NCI-H146 treated with DMSO at 0.1 percent for 48 hours (cell line): ENCODE results near the gene DNAJC1.
A peak's percentile ranks its signal among the peaks of the same experiment; 100 is the strongest.

ENCODE experiments used
- DNase-seq: peaks from one replicate; lab custom pipeline; 2025; ENCODE audit not compliant: unreplicated experiment; lab: John Stamatoyannopoulos, UW

DNAJC1 gene

DNA sequence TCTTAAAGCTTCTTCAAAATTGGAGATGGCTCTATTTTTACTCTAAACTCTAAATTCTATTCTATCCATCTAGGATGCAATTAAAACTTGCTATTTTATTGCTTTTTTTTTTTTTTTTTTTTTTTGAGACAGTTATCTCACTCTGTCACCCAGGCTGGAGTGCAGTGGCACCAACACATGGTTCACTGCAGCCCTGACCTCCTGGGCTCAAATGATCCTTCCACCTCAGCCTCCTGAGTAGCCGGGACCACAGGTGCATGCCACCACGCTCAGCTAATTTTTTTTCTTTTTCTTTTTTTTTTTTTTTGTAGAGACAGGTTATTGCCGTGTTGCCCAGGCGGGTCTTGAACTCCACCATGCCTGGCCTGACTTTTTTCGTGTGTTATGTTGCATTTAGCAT lies 41.2 kb downstream of the DNAJC1 start:
- DNase-seq = no peak

DNA sequence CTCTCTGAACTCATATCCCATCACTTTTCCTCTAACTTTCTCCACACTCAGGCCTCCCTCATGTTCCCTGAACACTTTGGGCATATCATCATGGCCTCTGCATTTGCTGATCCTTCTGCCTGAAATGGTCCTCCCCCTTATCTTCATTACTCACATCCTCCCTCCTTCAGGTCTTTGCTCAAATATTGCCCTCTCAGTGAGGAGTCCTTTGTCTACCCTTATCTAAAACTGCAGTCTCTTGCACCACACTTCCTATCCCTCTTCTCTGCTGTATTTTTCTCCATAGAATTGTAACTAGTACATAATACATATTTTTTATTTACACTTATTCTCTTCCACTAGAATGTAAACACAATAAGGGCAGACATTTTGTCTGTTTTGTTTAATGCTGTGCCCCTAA lies 41.7 kb downstream of the DNAJC1 start:
- DNase-seq = no peak

- DNase-seq = no peak
Observed at GRCh38 chr10:21959998-21960397, 43.5 kb downstream of the DNAJC1 start.

DNA sequence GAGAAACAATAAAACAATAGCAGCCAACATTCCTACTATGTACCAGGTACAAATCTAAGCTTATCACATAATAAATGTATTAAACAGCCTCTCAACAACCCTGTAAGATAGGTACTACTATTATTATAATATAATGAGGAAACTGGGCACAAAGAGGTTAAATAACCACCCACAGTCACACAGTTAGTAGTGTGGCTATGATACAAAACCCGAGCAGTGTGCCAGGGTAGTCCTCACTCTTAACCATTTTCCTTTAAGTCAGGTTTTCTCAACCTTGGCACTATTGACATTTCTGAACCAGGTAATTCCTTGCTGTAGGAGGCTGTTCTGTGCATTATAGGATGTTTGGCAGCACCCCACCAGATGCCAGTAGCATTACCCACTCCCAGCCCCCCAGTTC lies 48.8 kb downstream of the DNAJC1 start:
- DNase-seq = no peak

DNA sequence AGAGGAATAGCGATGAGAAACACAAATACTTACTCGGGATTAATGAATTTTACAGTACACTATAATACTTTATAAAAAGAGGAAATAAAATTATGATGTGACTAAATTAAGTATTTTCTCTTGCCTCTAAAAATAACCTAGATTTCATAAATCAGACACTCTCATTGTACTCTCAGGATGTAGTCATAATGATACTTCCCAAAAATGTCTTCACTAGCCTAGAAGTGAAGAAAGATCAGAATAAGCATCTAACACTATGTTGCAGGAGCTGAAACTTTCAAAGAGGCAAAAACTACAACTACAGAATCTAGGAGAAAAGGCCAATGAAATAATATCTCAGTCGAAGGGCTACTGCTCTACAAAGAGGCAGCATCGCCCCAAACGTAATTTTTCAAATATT lies 49.4 kb downstream of the DNAJC1 start:
- DNase-seq = no peak

GRCh38 chr10:21953585-21954057 lies 49.9 kb downstream of the DNAJC1 start:
- DNase-seq = peak; percentile 93

DNA sequence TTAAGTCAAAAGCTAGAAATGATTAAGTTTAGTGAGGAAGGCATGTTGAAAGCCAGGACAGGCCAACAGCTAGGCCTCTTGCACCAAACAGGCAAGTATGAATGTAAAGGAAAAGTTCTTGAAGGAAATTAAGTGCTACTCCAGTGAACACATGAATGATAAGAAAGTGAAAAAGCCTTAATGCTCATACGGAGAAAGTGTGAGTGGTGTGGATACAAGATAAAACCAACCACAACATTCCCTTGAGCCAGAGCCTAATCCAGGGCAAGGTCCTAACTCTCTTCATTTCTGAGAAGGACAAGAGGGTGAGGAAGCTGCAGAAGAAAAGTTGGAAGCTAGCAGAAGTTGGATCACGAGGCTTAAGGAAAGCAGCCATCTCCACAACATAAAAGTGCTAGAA lies 53.0 kb downstream of the DNAJC1 start:
- DNase-seq = no peak

GRCh38 chr10:21946946-21947345 lies 56.6 kb downstream of the DNAJC1 start:
- DNase-seq = no peak

GRCh38 chr10:21944727-21945386 lies 58.7 kb downstream of the DNAJC1 start:
- DNase-seq = no peak

- DNase-seq = no peak
Observed at GRCh38 chr10:21943633-21944265, 59.8 kb downstream of the DNAJC1 start.

GRCh38 chr10:21935439-21936023 lies 68.0 kb downstream of the DNAJC1 start:
- DNase-seq = no peak

DNA sequence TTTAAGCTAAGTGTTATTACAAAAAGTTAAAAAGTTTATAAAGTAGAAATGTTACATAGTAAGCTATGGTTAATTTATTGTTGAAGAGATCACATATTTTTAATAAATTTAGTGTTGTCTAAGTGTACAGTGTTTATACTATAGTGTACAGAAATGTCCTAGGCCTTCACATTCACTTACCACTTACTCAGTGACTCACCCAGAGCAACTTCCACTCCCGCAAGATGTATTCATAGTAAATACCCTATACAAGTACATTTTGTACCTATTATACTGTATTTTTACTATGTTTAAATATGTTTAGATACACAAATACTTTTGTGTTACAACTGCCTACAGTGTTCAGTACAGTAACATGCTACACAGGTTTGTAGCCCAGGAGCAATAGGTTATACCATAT lies 69.2 kb downstream of the DNAJC1 start:
- DNase-seq = no peak

- DNase-seq = no peak
Observed at GRCh38 chr10:21929070-21929469, 74.5 kb downstream of the DNAJC1 start.

- no peak for DNase-seq
Observed at GRCh38 chr10:21927631-21928353, 75.7 kb downstream of the DNAJC1 start.

DNA sequence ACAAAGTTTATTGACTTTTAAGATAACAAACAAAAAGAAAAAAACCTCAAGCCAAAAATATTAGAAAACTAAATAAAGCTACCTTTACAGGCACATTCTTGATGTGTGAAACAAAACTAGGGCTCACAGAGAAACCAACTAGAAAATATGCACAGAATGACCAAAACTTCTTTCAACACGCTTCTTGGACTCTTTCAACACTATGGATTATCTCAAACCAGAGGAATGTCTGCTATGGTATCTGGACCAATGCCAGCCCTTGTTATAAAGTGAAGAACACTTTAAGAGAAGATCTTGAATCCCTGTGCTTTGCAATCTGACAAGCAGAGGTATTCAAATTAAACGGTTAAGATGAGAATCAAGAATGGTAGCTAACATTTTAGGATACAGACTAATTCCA lies 76.6 kb downstream of the DNAJC1 start:
- DNase-seq = no peak

GRCh38 chr10:21926358-21926925 lies 77.1 kb downstream of the DNAJC1 start:
- DNase-seq = no peak

- no peak for DNase-seq
Observed at GRCh38 chr10:21925851-21926250, 77.7 kb downstream of the DNAJC1 start.

DNA sequence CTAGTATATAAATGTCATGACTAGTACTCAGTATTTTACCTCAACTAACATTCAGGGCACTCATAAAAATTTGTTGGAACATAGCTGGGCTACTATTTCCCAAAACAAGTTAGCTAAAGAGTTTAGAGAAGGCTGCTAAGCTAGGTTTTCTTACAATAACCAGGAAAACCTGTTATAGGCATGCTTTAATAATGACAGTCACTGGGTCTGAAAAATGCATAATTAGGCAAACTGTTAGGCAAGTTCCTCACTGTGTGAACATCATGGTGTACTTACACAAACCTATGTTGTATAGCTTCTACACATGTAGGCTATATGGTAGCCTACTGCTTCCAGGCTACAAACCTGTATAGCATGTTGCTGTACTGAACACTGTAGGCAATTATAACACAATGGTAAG lies 79.0 kb downstream of the DNAJC1 start:
- no peak for DNase-seq

DNA sequence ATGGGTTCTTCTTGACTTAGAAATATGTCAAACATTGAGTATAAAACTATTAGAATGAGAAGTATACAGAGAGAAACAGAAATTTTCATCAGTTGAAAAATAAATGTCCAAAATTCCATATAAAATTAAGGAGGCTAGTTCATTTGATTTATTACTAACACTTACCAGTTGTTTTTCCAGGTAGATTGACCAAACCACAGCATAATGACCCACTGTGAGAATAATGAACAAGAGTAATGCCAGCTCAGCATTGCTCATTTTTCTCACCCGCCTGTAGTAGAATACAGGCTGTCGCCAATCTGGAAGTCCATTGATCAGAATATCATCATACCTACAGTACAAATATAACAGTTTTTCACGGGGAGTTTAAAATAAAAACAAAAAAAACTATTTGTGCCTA lies 82.9 kb downstream of the DNAJC1 start:
- no peak for DNase-seq

DNA sequence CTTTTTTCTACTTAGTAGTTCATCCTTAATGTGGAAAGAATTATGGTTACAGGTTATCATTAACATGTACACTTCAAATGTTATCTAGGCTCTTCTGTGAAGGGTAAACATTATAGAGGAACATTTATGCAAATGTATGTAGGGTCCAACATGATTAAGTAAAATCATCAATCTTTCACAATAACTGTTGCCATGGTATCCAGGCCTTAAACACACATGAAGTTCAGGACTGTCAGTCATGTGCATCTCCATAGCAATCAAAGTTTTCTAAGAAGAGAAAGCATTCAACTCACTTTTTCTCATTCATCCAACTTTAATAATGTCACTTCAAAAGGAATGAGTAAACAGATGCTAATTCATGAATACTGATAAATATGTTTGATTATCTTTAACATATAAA lies 83.6 kb downstream of the DNAJC1 start:
- no peak for DNase-seq

GRCh38 chr10:21919117-21919516 lies 84.4 kb downstream of the DNAJC1 start:
- no peak for DNase-seq

DNA sequence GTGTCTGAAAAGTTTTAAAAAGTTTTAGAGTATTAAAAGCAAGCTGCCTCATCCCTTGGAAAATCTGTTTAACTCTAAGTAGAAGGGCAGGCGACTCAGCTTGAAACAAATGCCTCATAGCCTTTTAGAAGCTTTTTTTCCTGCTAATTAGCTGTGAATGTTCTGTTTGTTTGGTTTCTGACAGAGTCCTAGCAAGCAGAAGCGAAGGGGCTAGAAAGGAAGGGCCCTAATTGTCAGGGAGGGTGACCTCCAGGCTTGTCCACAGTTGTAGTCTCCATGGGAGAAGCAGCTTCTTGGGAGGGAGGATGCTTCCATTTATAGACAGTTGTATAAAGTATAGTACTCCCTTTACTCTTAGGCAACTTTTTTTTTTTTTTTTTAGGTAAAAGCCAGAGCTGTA lies 90.9 kb downstream of the DNAJC1 start:
- DNase-seq = no peak
